ENCODE measurements around the gene FGF14.

Gene FGF14

GRCh38 chr13:102367836-102368235 lies 34.0 kb downstream of the FGF14 start:
- Histone ChIP-seq H3K27me3 (replicated peaks) (no peaks in the 10 kb centered on the region), H3K4me3 (ENCODE audit: low read depth, low read length) (no peak overlapping the region), H3K27ac (no peak overlapping the region), H3K36me3 (replicated peaks) (no peaks in the 10 kb centered on the region)
- TF ChIP-seq CTCF (IDR thresholded peaks at IDR 0.05; ENCODE audit: low read depth, low read length, missing control alignments): no peak
- DNase-seq: no peak
- in situ Hi-C loops (cut with HindIII; ENCODE audit: low pct_ligation_motif_present, low sequenced_read_pairs): no loop called here

- TF ChIP-seq CTCF (IDR thresholded peaks at IDR 0.05; ENCODE audit: low read depth, low read length, missing control alignments): no peak
- no peak overlapping the region for H3K27ac ChIP-seq
- no peaks in the 10 kb centered on the region for H3K27me3 ChIP-seq (replicated peaks)
- in situ Hi-C loops (cut with HindIII; ENCODE audit: low pct_ligation_motif_present, low sequenced_read_pairs): no loop called here
- no peak overlapping the region for H3K4me3 ChIP-seq (ENCODE audit: low read depth, low read length)
- DNase-seq: no peak
- no peaks in the 10 kb centered on the region for H3K36me3 ChIP-seq (replicated peaks)
Observed at GRCh38 chr13:102361113-102361512, 40.7 kb downstream of the FGF14 start.

- H3K27ac ChIP-seq: no peak overlapping the region
- no peak for DNase-seq
- no peaks in the 10 kb centered on the region for H3K36me3 ChIP-seq (replicated peaks)
- no peaks in the 10 kb centered on the region for H3K27me3 ChIP-seq (replicated peaks)
- no peak overlapping the region for H3K4me3 ChIP-seq (ENCODE audit: low read depth, low read length)
- in situ Hi-C loops (cut with HindIII; ENCODE audit: low pct_ligation_motif_present, low sequenced_read_pairs): no loop called here
- no peak for TF ChIP-seq CTCF (IDR thresholded peaks at IDR 0.05; ENCODE audit: low read depth, low read length, missing control alignments)
Observed at GRCh38 chr13:102359264-102359663, 42.6 kb downstream of the FGF14 start.

- no peaks in the 10 kb centered on the region for H3K27me3 ChIP-seq (replicated peaks)
- no peak for TF ChIP-seq CTCF (IDR thresholded peaks at IDR 0.05; ENCODE audit: low read depth, low read length, missing control alignments)
- in situ Hi-C loops (cut with HindIII; ENCODE audit: low pct_ligation_motif_present, low sequenced_read_pairs): no loop called here
- H3K27ac ChIP-seq: no peak overlapping the region
- no peak for DNase-seq
- H3K4me3 ChIP-seq (ENCODE audit: low read depth, low read length): no peak overlapping the region
- no peaks in the 10 kb centered on the region for H3K36me3 ChIP-seq (replicated peaks)
Observed at GRCh38 chr13:102355251-102355650, 46.6 kb downstream of the FGF14 start.

GRCh38 chr13:102354011-102354410 lies 47.8 kb downstream of the FGF14 start:
- Histone ChIP-seq H3K36me3 (replicated peaks) (no peaks in the 10 kb centered on the region), H3K4me3 (ENCODE audit: low read depth, low read length) (no peak overlapping the region), H3K27me3 (replicated peaks) (no peaks in the 10 kb centered on the region), H3K27ac (no peak overlapping the region)
- in situ Hi-C loops (cut with HindIII; ENCODE audit: low pct_ligation_motif_present, low sequenced_read_pairs): no loop called here
- no peak for DNase-seq
- no peak for TF ChIP-seq CTCF (IDR thresholded peaks at IDR 0.05; ENCODE audit: low read depth, low read length, missing control alignments)

GRCh38 chr13:102351521-102351920 lies 50.3 kb downstream of the FGF14 start:
- no peak for TF ChIP-seq CTCF (IDR thresholded peaks at IDR 0.05; ENCODE audit: low read depth, low read length, missing control alignments)
- no peak overlapping the region for H3K27ac ChIP-seq

More at GRCh38 chr13:102351521-102351920, 50.3 kb downstream of the FGF14 start:
- Histone ChIP-seq H3K27me3 (replicated peaks) (no peaks in the 10 kb centered on the region), H3K36me3 (replicated peaks) (no peaks in the 10 kb centered on the region), H3K4me3 (ENCODE audit: low read depth, low read length) (no peak overlapping the region)
- no peak for DNase-seq
- in situ Hi-C loops (cut with HindIII; ENCODE audit: low pct_ligation_motif_present, low sequenced_read_pairs): no loop called here

Measured in brain microvascular endothelial cell (primary cell).